HUES6 (cell line): Measurements from ENCODE around the gene TIMM44.
A peak's percentile ranks its signal among the peaks of the same experiment; 100 is the strongest.

ENCODE experiments used
- H3K27ac ChIP-seq: 2 replicates; pipeline ENCODE4 v1.7.0; 2013; ENCODE audit warnings: low read depth, mild to moderate bottlenecking, low read length, inconsistent platforms
- H3K27me3 ChIP-seq: 2 replicates; pipeline ENCODE4 v1.6.1; 2013; ENCODE audit warnings: low read length; ENCODE audit not compliant: control insufficient read depth, insufficient read depth
- H3K36me3 ChIP-seq: 2 replicates; pipeline ENCODE4 v1.6.1; 2013; ENCODE audit warnings: low read length; ENCODE audit not compliant: control insufficient read depth, insufficient read depth
- H3K4me1 ChIP-seq: 2 replicates; pipeline ENCODE4 v1.6.1; 2013; ENCODE audit warnings: low read length; ENCODE audit not compliant: control insufficient read depth, insufficient read depth
- H3K4me3 ChIP-seq: 2 replicates; pipeline ENCODE4 v1.5.1; 2013; ENCODE audit warnings: low read depth, low read length
- H3K9ac ChIP-seq: one replicate; pipeline ENCODE4 v1.6.1; 2013; ENCODE audit warnings: mild to moderate bottlenecking, low read length
- H3K9me3 ChIP-seq: 2 replicates; pipeline ENCODE4 v1.6.1; 2013; ENCODE audit warnings: low read depth, low read length; ENCODE audit not compliant: control insufficient read depth, insufficient read depth

The TIMM44 gene, protein sequence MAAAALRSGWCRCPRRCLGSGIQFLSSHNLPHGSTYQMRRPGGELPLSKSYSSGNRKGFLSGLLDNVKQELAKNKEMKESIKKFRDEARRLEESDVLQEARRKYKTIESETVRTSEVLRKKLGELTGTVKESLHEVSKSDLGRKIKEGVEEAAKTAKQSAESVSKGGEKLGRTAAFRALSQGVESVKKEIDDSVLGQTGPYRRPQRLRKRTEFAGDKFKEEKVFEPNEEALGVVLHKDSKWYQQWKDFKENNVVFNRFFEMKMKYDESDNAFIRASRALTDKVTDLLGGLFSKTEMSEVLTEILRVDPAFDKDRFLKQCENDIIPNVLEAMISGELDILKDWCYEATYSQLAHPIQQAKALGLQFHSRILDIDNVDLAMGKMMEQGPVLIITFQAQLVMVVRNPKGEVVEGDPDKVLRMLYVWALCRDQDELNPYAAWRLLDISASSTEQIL

GRCh38 chr19:7943444-7944176 is at the start of gene TIMM44:
Gene TIMM44 (minus strand): TSS chr19:7943666. CDS start chr19:7943651, 15 bp downstream.
- Histone ChIP-seq H3K27ac (peak within 1 kb of the TSS; percentile 93), H3K27me3 (no peaks in the 10 kb centered on the region), H3K9ac (peak within 1 kb of the TSS; percentile 92), H3K4me3 (peak within 1 kb of the TSS; percentile 95), H3K9me3 (no peaks in the 10 kb centered on the region), H3K4me1 (peaks cover 4% of the 10 kb centered on the region; the same call in 1 of the 2 replicates), H3K36me3 (peaks cover 29% of the 10 kb centered on the region)

DNA sequence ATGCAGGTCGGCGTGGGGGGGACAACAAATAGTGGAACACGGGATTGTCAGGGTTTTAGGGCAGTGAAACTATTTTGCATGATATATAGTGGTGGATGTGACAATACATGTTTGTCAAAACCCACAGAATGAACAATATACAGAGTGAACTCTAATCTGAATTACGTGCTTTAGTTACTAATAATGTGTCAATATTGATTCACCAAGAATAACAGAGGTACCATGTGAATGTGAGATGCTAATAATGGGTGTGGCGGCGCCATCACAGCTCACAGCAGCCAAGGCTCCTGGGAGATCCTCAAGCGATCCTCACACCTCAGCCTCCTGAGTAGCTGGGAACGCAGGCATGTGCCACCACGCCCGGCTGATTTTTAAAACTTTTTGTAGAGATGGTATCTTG is 49.1 kb upstream of the TIMM44 start:
- no peak overlapping the region for H3K27ac ChIP-seq
- peaks cover 8% of the 10 kb centered on the region for H3K4me1 ChIP-seq
- no peaks in the 10 kb centered on the region for H3K9me3 ChIP-seq
- H3K36me3 ChIP-seq, result peaks cover 60% of the 10 kb centered on the region
- H3K9ac ChIP-seq, result no peak overlapping the region
- H3K4me3 ChIP-seq, result no peak overlapping the region
- H3K27me3 ChIP-seq, result no peaks in the 10 kb centered on the region

- peak overlapping the region; percentile 22 for H3K9ac ChIP-seq
- H3K27ac ChIP-seq, result peak overlapping the region; percentile 60; the same call in 1 of the 2 replicates
- no peak overlapping the region for H3K4me3 ChIP-seq
- no peaks in the 10 kb centered on the region; the same call in 1 of the 2 replicates for H3K4me1 ChIP-seq
- no peaks in the 10 kb centered on the region for H3K27me3 ChIP-seq
- H3K36me3 ChIP-seq, result peaks cover 88% of the 10 kb centered on the region
- H3K9me3 ChIP-seq, result no peaks in the 10 kb centered on the region
Measured at GRCh38 chr19:7989071-7989575, 45.7 kb upstream of the TIMM44 start.

GRCh38 chr19:7988307-7988706 is 44.8 kb upstream of the TIMM44 start:
- Histone ChIP-seq H3K4me3 (no peak overlapping the region), H3K4me1 (no peaks in the 10 kb centered on the region; the same call in 1 of the 2 replicates), H3K9me3 (no peaks in the 10 kb centered on the region), H3K9ac (peak overlapping the region; percentile 22), H3K27ac (no peak overlapping the region), H3K36me3 (peaks cover 93% of the 10 kb centered on the region), H3K27me3 (no peaks in the 10 kb centered on the region)

- H3K4me3 ChIP-seq, result no peak overlapping the region
- H3K9me3 ChIP-seq, result no peaks in the 10 kb centered on the region
- peaks cover 96% of the 10 kb centered on the region for H3K36me3 ChIP-seq
- no peak overlapping the region for H3K27ac ChIP-seq
- no peaks in the 10 kb centered on the region for H3K27me3 ChIP-seq
- no peaks in the 10 kb centered on the region; the same call in 1 of the 2 replicates for H3K4me1 ChIP-seq
- no peak overlapping the region for H3K9ac ChIP-seq
Measured at GRCh38 chr19:7987114-7987768, 43.8 kb upstream of the TIMM44 start.

- no peak overlapping the region for H3K9ac ChIP-seq
- H3K27me3 ChIP-seq, result no peaks in the 10 kb centered on the region
- no peaks in the 10 kb centered on the region; the same call in 1 of the 2 replicates for H3K4me1 ChIP-seq
- peaks cover 98% of the 10 kb centered on the region for H3K36me3 ChIP-seq
- no peak overlapping the region for H3K4me3 ChIP-seq
- no peaks in the 10 kb centered on the region for H3K9me3 ChIP-seq
- no peak overlapping the region for H3K27ac ChIP-seq
Measured at GRCh38 chr19:7986321-7987113, 43.1 kb upstream of the TIMM44 start.

- H3K4me1 ChIP-seq, result no peaks in the 10 kb centered on the region; the same call in 1 of the 2 replicates
- H3K27me3 ChIP-seq, result no peaks in the 10 kb centered on the region
- no peaks in the 10 kb centered on the region for H3K9me3 ChIP-seq
- H3K4me3 ChIP-seq, result no peak overlapping the region
- H3K36me3 ChIP-seq, result peaks cover 98% of the 10 kb centered on the region
- no peak overlapping the region for H3K9ac ChIP-seq
- no peak overlapping the region for H3K27ac ChIP-seq
Measured at GRCh38 chr19:7985481-7985911, 42.0 kb upstream of the TIMM44 start.

DNA sequence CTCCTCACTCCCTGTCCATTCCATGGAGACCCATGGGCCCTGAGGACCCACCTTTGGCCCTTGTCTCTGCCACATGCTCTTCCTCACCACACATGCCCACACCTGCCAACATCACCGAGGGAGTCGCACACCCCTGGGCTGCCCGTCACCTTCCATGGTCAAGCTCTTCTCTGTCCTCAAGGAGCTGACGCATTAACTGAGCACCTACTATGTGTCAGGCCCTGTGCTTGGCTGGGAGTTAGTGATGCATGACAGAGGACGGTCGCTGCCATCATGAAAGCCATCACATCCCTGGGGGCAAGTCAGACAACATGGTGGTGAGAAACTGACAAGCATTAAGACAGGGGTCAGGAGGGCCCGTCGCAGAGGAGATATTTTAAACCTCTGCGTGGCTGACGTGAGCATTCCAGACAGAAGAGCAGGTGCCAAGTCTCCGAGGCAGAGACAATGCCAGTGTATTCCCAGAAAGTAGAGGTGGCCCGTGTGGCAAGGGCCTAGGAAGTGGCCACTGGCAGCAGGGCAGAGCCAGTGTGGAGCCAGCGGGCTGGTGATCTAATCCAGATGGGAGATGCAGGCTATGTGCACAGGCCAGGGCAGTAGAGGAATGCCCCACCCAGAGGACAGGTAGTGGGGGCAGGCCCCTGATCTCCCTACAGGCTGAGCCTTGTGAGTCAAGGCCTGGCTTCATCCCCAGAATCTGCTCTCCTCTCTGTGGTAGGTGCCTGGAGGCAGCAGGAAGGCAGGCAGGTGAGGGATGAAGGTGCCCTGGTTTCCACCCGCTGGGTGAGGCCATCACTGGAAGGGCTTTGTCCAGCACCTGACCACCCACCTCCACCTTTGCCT is 40.8 kb upstream of the TIMM44 start:
- Histone ChIP-seq H3K27ac (no peak overlapping the region), H3K27me3 (no peaks in the 10 kb centered on the region), H3K36me3 (peaks cover 98% of the 10 kb centered on the region), H3K9me3 (no peaks in the 10 kb centered on the region), H3K9ac (no peak overlapping the region), H3K4me3 (no peak overlapping the region), H3K4me1 (no peaks in the 10 kb centered on the region; the same call in 1 of the 2 replicates)

DNA sequence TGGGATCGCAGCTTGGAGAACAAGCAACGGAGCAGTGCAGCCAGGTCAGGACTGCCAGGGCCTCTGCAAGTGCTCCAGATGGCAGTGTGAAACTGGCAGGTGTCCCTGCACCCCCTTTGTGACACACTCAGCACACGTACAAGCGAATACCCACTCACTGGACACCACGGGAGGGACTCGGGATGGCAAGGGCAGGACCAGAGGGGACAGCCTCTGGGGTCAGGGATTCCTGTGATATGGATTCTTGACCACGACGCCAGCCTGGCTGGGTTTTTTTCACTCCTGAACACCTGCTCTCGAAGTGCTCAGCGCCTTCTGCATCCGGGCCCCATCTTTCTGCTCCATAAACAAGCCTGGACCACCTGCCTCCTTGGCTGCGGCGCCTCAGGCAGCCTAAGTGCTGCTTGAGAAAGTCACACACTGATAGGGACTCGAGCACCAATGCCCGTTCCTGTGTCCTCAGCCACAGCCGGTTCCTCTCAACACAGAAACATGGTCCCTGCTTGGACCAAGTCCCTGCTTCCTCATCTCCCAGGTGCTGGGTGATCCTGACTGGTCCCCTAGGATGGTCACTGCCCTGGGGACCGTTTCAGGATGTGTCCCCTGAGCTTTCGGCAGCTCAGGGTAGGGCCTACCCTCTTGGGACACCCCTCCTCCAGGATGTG is 40.0 kb upstream of the TIMM44 start:
- Histone ChIP-seq H3K4me1 (no peaks in the 10 kb centered on the region; the same call in 1 of the 2 replicates), H3K9ac (no peak overlapping the region), H3K4me3 (no peak overlapping the region), H3K9me3 (no peaks in the 10 kb centered on the region), H3K27me3 (no peaks in the 10 kb centered on the region), H3K36me3 (peaks cover 98% of the 10 kb centered on the region), H3K27ac (no peak overlapping the region)
